Measurements from ENCODE around the gene OLFML2B. TPM values are rescaled to one million over a fixed set of nuclear protein-coding genes. Genes with fewer than 3 reads are reported as not detected.

The OLFML2B gene
- total and polyA plus RNA-seq, 2 of the 4 experiments (the other 2 are of a cell fraction): 0.36 to 0.74 TPM

- Histone ChIP-seq H3K27ac (ENCODE audit: insufficient read depth, low read length) (no peak overlapping the region), H3K36me3 (ENCODE audit: control insufficient read depth, insufficient read depth, low read length) (no peaks in the 10 kb centered on the region), H3K56ac (ENCODE audit: extremely low read depth, insufficient read depth, low read length) (no peak overlapping the region), H2BK15ac (ENCODE audit: low read depth, low read length) (no peak overlapping the region), H2AK9ac (replicated peaks; ENCODE audit: low read depth, low read length, poor library complexity) (no peak overlapping the region), H3K9ac (ENCODE audit: low read depth, low read length) (no peak overlapping the region), H3K4ac (ENCODE audit: low read depth, low read length) (no peak overlapping the region), H3K14ac (replicated peaks; ENCODE audit: low read depth, low read length) (no peak overlapping the region; the same call in 1 of the 2 replicates), H3K23ac (ENCODE audit: low read depth, low read length) (no peak overlapping the region), H2AFZ (replicated peaks; ENCODE audit: low read length, poor library complexity) (peak overlapping the region; percentile 53), H4K91ac (ENCODE audit: insufficient read depth, low read depth, low read length) (no peak overlapping the region), H3K18ac (ENCODE audit: low read depth, low read length) (no peak overlapping the region), H3K27me3 (ENCODE audit: control insufficient read depth, insufficient read depth, low read length) (peaks cover 23% of the 10 kb centered on the region), H2BK120ac (ENCODE audit: low read depth, low read length) (no peak overlapping the region), H2AK5ac (ENCODE audit: low read depth, low read length) (no peak overlapping the region), H4K8ac (ENCODE audit: low read depth in 2 of 2, low read length in 2 of 2) (no peak overlapping the region), H3K4me3 (ENCODE audit: insufficient read depth, low read depth, low read length) (no peak overlapping the region), H4K5ac (ENCODE audit: low read depth, low read length) (no peak overlapping the region), H3K9me3 (ENCODE audit: control insufficient read depth, insufficient read depth, low read length) (no peaks in the 10 kb centered on the region), H2BK20ac (ENCODE audit: low read depth, low read length) (peak overlapping the region; percentile 18; the same call in 1 of the 2 replicates), H3K4me1 (ENCODE audit: control insufficient read depth, insufficient read depth, low read length) (no peaks in the 10 kb centered on the region), H3K4me2 (ENCODE audit: low read depth, low read length) (no peak overlapping the region), H4K20me1 (ENCODE audit: insufficient read depth, low read length) (no peaks in the 10 kb centered on the region), H3K9me1 (ENCODE audit: insufficient read depth, low read length) (no peaks in the 10 kb centered on the region), H3K79me1 (ENCODE audit: low read depth in 1 of 2, low read length in 2 of 2) (no peaks in the 10 kb centered on the region), H2BK5ac (ENCODE audit: low read depth, low read length, poor library complexity, severe bottlenecking) (no peak overlapping the region)
- no TSS peak for BruUV-seq (replicated peaks)
- DNase-seq (no peak), ATAC-seq (ENCODE audit: low read depth) (no peak)
- ChIA-PET POLR2A (ENCODE audit: unreplicated experiment) (no interaction called here), CTCF (interaction anchor here (0.6 to 5.0 kb wide), 2 partner anchors 242 to 341 kb away, joined by 6 to 76 read pairs; partner anchors contain the start of gene SPATA46)
- no CpG with 5 or more reads among the region's 2 CpGs for WGBS, 2 experiments (ENCODE audit: extremely low coverage in 2 of 2, insufficient read length in 1 of 2)
- in situ Hi-C loops (cut with MboI; ENCODE audit: low sequenced_read_pairs): loop anchor here (5.0 kb wide), 1 partner anchor 248 kb away; no protein-coding TSS in a partner anchor
- dilution Hi-C loops (cut with HindIII; ENCODE audit: low sequenced_read_pairs, unreplicated experiment): no loop called here
- intact Hi-C loops (cut with micrococcal nuclease): no loop called here
- TF ChIP-seq RCOR1 (IDR thresholded peaks at IDR 0.05; ENCODE audit: insufficient replicate concordance, low read length): no peak
- TF ChIP-seq FOS (IDR thresholded peaks at IDR 0.05; ENCODE audit: low read depth, low read length): no peak
- no peak for TF ChIP-seq ELK1 (IDR thresholded peaks at IDR 0.05; ENCODE audit: borderline replicate concordance, low read depth, low read length)
- no peak for TF ChIP-seq MAZ (IDR thresholded peaks at IDR 0.05; ENCODE audit: borderline replicate concordance, low read depth, low read length)
- TF ChIP-seq SMC3 (IDR thresholded peaks at IDR 0.05; ENCODE audit: low read depth, low read length): no peak
- no peak for TF ChIP-seq POLR2A (IDR thresholded peaks at IDR 0.05; ENCODE audit: low read depth, low read length)
- TF ChIP-seq MAFK (IDR thresholded peaks at IDR 0.05; ENCODE audit: low read depth, low read length): no peak
- no peak for TF ChIP-seq BHLHE40 (IDR thresholded peaks at IDR 0.05; ENCODE audit: low read depth, low read length)
These were observed 11.6 kb upstream of the OLFML2B start for GRCh38 chr1:162035241-162035640.

Data from IMR-90 (cell line).